HG02885 (cell line): ENCODE results near the gene NAIF1.
"Not testable (repeated sequence)": the region's sequence is repeated elsewhere in the genome, so short reads cannot be mapped to it uniquely, and the experiment has no call there.

Experiments
- ATAC-seq: cut with Tn5 transposase; IDR thresholded peaks from one replicate; pipeline ENCODE4 v1.9.1; 2021; ENCODE audit warnings: mild to moderate bottlenecking; ENCODE audit not compliant: unreplicated experiment, poor library complexity

The NAIF1 gene

GRCh38 chr9:128088253-128088945 lies 21.3 kb upstream of the NAIF1 start:
- ATAC-seq = no peak

- ATAC-seq = no peak
These were observed 20.1 kb upstream of the NAIF1 start for GRCh38 chr9:128087262-128087661.

GRCh38 chr9:128085943-128086342 lies 18.8 kb upstream of the NAIF1 start:
- no peak for ATAC-seq

GRCh38 chr9:128084746-128085145 lies 17.6 kb upstream of the NAIF1 start:
- ATAC-seq = no peak

- no peak for ATAC-seq
These were observed 15.0 kb upstream of the NAIF1 start for GRCh38 chr9:128082151-128082550.

GRCh38 chr9:128081056-128081455 lies 13.9 kb upstream of the NAIF1 start:
- ATAC-seq = no peak

GRCh38 chr9:128080206-128080605 lies 13.1 kb upstream of the NAIF1 start:
- no peak for ATAC-seq

GRCh38 chr9:128078504-128079434 lies 11.6 kb upstream of the NAIF1 start:
- ATAC-seq = no peak

GRCh38 chr9:128077847-128078503 lies 10.9 kb upstream of the NAIF1 start:
- no peak for ATAC-seq

GRCh38 chr9:128073253-128073886 lies 6.2 kb upstream of the NAIF1 start:
- ATAC-seq = no peak

- ATAC-seq = no peak
These were observed 5.3 kb upstream of the NAIF1 start for GRCh38 chr9:128072144-128073021.

- not testable (repeated sequence) for ATAC-seq
These were observed 4.4 kb upstream of the NAIF1 start for GRCh38 chr9:128071475-128071874.

GRCh38 chr9:128070874-128071273 lies 3.8 kb upstream of the NAIF1 start:
- ATAC-seq = no peak

- ATAC-seq = peak; percentile 13
These were observed 1.5 kb upstream of the NAIF1 start for GRCh38 chr9:128068386-128069205.

GRCh38 chr9:128067645-128068385 lies 695 bp upstream of the NAIF1 start, which contains the start of gene SLC25A25:
SLC25A25 (plus strand) TSS chr9:128068232; CDS start chr9:128068320, 88 bp downstream.
- peak; percentile 75 for ATAC-seq

GRCh38 chr9:128065907-128066712 lies 1.0 kb downstream of the NAIF1 start:
- ATAC-seq = no peak
